MM.1S (cell line): ENCODE results near the gene ANKS1B.

Experiments used
- EZH2 ChIP-seq: fragments of 300-600 bp; sonication (generic); optimal IDR thresholded peaks from 2 replicates; pipeline ENCODE3; 2017; ENCODE audit warnings: low read depth, mild to moderate bottlenecking, antibody characterized with exemption, low read length, mixed read lengths
- TF ChIP-seq, protein P1 (sequence below): fragments of 300-600 bp; sonication (generic); IDR thresholded peaks from 2 replicates; pipeline ENCODE4 v1.5.1; 2016; ENCODE audit warnings: antibody characterized with exemption, low read length, mixed read lengths

DNA sequence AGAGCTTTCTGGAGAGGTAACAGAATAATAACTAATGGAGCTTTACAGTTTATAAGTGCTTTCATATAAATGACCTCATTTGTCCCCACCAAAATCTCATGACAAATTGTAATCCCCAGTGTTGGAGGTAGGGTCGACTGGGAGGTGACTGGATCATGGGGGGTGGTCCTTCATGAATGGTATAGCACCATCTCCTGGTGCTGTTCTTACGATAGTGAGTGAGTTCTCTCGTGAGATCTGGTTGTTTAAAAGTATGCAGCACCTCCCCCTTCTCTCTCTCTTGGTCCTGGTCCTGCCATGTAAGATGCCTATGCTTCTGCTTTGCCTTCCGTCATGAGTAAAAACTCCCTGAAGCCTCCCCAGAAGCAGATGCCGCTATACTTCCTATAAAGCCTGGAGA lies 760.5 kb downstream of the ANKS1B start:
- TF ChIP-seq, protein P1, sequence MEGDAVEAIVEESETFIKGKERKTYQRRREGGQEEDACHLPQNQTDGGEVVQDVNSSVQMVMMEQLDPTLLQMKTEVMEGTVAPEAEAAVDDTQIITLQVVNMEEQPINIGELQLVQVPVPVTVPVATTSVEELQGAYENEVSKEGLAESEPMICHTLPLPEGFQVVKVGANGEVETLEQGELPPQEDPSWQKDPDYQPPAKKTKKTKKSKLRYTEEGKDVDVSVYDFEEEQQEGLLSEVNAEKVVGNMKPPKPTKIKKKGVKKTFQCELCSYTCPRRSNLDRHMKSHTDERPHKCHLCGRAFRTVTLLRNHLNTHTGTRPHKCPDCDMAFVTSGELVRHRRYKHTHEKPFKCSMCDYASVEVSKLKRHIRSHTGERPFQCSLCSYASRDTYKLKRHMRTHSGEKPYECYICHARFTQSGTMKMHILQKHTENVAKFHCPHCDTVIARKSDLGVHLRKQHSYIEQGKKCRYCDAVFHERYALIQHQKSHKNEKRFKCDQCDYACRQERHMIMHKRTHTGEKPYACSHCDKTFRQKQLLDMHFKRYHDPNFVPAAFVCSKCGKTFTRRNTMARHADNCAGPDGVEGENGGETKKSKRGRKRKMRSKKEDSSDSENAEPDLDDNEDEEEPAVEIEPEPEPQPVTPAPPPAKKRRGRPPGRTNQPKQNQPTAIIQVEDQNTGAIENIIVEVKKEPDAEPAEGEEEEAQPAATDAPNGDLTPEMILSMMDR = no peak
- no peak for TF ChIP-seq EZH2
